Adrenal gland (tissue), 5 donors: ENCODE results near the gene COL6A3.

Source experiments
- CTCF ChIP-seq, 6 experiments: fragments of 450-650 bp in 4 of 6; fragments of 200-600 bp in 2 of 6; sonication (generic) in 1 of 6; IDR thresholded peaks; 1 replicate in 5 of 6; 2 replicates in 1 of 6; pipeline versions ENCODE4 v1.5.1 to v1.8.0; 2016 to 2021; ENCODE audit warnings: antibody characterized with exemption in 6 of 6, mild to moderate bottlenecking in 2 of 6, moderate library complexity in 1 of 6
- POLR2A ChIP-seq, 2 donors: fragments of 450-650 bp; IDR thresholded peaks; one replicate each; pipeline ENCODE4 v1.6.1; 2017; ENCODE audit warnings: antibody characterized with exemption in 2 of 2, mild to moderate bottlenecking in 2 of 2, moderate library complexity in 1 of 2
- donor health status: DM: no; HTN: no; CAD: no.

- no peak for TF ChIP-seq POLR2A (IDR thresholded peaks at IDR 0.05)
- no peak for TF ChIP-seq CTCF (IDR thresholded peaks at IDR 0.05)
Observed at GRCh38 chr2:237407700-237408099, 6.3 kb downstream of the COL6A3 start.
